Embryonic facial prominence (tissue), 1 donor: Measurements from ENCODE around the gene CTXND1.
"Not testable (repeated sequence)": the region's sequence is repeated elsewhere in the genome, so short reads cannot be mapped to it uniquely, and the experiment has no call there.

Experiments used
- DNase-seq: peaks from one replicate; pipeline ENCODE4 v3.0.0-alpha.2; 2016; ENCODE audit errors: extremely low spot score

CTXND1 gene

DNA sequence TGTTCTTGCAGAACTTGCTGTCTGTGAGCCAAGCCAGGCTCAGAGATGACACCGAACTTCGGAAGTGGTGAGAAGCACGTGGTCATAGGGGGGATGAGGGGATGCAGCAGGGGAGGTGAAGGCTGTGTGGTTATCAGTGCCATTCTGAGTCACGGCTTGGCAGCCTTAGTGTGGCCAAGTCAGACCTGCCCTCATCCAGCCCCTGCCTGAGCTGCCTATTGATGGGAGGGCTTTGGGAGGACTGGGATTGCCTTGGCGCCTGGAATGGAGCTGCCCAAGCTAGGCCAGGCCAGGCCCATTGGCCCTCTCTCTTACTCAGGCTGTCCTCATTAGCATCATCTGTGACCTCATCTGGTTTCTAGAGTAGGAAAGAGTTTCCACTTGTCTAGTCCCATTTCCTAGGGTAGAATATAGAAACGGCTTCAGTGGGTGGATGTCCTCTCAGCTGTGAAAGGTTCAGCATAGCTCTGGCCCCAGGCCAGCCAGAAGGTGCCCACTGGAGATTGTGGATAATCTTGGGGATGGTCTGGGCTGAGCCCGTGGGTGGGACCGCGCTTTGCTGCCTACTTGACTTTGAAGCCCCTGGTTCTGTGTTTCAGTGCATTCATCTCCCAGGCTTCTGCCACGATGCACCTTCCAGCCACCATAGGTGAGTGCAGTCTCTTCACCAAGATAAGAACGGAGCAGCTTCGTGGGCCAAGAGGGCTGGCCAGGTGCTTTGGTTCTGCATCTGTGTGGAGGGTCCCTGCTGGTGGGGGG lies 92.0 kb downstream of the CTXND1 start:
- no peak for DNase-seq

- no peak for DNase-seq
These were observed 92.7 kb downstream of the CTXND1 start for GRCh38 chr15:80159301-80159700.

- DNase-seq: no peak
These were observed 94.8 kb downstream of the CTXND1 start for GRCh38 chr15:80157215-80157614.

- no peak for DNase-seq
These were observed 95.8 kb downstream of the CTXND1 start for GRCh38 chr15:80156176-80156720.

DNA sequence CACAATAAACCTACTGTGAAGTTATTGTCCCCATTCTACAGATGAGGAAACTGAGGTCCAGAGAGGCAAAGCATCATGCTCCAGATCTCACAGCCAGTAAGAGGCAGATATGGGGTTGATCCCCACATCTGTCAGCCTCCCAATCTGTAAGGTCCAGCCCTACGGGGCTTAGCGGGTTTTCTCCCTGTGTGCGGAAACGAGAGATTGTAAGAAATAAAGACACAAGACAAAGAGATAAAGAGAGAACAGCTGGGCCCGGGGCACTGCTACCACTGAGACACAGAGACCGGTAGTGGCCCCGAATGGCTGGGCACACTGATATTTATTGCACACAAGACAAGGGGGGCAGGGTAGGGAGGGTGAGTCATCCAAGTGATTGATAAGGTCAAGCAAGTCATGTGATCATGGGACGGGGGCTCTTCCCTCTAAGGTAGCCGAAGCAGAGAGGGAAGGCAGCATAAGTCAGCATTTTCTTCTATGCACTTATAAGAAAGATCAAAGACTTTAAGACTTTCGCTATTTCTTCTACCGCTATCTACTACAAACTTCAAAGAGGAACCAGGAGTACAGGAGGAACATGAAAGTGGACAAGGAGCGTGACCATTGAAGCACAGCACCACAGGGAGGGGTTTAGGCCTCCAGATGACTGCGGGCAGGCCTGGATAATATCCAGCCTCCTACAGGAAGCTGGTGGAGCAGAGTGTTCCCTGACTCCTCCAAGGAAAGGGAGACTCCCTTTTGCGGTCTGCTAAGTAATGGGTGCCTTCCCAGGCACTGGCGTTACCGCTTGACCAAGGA lies 96.4 kb downstream of the CTXND1 start:
- not testable (repeated sequence) for DNase-seq

- DNase-seq: no peak
These were observed 97.0 kb downstream of the CTXND1 start for GRCh38 chr15:80155001-80155377.

- no peak for DNase-seq
These were observed 97.7 kb downstream of the CTXND1 start for GRCh38 chr15:80154336-80154735.

GRCh38 chr15:80153900-80154299 lies 98.1 kb downstream of the CTXND1 start:
- no peak for DNase-seq

DNA sequence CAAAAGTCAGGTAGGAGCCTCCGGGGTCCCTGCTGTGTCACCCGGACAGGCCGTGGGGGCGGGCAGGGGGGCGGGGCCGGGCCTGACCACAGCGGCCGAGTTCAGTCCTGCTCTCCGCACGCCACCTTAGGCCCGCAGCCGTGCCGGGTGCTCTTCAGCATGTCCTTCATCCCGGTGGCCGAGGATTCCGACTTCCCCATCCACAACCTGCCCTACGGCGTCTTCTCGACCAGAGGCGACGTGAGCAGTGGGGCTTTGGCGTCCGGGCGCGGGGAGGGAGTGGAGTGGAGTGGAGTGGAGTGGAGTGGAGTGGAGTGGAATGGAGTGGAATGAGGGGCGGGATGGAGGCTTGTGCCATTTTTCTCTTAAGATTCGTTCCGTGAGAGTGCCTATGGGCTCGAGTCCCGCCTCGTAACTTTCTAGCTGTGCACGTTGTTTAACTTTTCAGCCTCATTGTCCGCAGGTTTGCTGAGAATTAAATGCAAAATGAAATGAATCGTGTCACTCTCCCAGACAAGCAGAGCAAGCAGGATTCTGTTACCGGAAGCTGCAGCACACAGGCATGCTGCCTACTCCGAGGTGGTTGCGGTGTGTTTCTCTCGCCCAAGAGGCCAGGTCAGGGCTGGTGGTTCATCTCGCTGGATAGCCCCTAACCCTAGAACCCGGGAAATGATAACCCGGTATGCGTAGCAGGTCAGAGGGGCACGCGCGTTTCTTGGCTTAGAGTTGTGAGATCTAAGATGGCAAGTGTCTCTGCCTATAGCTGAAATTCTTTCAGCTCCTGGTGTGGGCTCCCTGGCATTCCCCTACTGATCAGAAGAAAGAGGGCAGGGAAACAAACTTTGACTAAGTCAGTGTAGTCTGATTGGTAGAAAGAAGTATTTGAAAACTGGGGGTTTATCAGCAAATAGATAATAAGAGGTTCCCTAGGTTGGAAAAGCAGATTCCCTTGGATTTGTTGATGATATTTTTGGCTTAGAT lies 98.8 kb downstream of the CTXND1 start, which contains the start of gene FAH:
FAH (plus strand) TSS at position 104 of the 981 bp plus-strand sequence; CDS start at position 160, 56 bp downstream.
- DNase-seq: no peak

DNA sequence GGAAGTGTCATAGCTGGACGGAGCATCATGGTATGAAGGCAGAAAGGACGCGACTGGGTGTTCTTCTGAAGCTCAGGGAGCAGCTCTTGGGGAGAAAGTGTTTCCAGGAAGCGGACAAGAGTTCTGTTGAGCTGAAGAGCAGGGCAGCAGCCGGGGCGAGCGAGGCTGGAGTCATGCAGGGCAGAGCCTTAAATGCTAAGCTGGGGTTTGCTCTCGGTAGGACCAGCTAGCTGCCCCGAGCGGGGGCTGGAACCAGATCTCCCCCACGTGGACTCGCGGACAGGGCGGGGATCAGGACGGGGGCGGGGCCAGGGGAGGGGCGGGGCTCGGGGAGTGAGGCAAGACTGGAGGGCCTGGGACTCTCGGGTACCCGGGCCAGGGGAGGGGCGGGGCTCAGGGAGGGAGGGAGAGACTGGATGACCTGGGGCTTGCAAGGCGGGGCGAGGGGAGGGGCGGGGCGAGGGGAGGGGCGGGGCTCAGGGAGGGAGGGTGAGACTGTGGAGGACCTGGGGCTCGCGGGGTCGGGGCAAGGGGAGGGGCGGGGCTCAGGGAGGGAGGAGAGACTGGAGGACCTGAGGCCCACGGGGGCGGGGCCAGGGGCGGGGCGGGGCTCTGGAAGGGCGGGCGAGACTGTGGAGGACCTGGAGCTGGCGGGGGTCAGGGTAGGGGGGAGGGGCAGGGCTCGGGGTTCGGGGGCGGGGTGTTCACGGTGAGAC lies 99.7 kb downstream of the CTXND1 start:
- peak; percentile 53 for DNase-seq

DNA sequence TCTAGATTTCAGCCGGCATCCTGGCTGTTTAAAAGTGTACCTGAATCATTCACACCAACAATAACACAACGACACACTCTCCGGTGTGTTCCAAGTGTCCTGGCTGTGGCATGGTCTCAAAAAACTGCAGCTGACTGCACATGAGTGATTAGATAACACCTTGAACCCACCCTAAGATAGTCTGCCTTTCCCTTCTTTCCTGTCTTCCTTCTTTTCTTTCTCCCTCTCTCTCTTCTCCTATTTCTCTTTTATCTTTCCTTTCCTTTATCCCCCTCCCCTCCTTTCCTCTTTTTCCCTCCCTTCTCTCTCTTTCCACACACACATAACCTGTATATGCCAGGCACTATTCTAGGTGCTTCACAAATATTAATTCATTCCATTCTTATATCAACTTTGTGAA lies 100.4 kb downstream of the CTXND1 start:
- no peak for DNase-seq

DNA sequence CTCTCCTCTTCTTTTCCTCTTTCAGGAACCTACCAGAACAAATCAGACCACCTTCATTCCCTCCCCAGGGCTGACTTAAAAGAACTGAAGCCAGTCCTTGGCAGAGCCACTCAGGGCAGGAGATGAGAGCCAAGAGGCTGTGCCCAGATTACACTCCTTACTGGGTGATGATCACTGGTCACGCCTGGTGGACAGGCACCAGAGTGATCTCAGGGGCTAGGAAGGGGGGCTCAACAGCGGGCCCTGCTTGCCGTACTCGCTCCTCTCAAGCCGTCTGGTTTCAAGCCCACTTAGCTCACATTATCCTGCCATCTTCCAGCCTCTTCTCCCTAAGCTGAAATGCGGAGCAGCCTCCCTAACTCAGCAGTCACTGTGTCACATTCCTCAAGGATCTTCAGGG lies 100.9 kb downstream of the CTXND1 start:
- no peak for DNase-seq
